Measurements from ENCODE around the gene MKRN2OS.

The MKRN2OS gene

GRCh38 chr3:12522721-12523120 lies 22.6 kb downstream of the MKRN2OS start:
- DNase-seq = no peak
- intact Hi-C loops (cut with DNase I) = no loop called here

- intact Hi-C loops (cut with DNase I) = no loop called here
- no peak for DNase-seq
These were observed 24.3 kb downstream of the MKRN2OS start for GRCh38 chr3:12521010-12521409.

GRCh38 chr3:12518261-12519028 lies 26.9 kb downstream of the MKRN2OS start:
- intact Hi-C loops (cut with DNase I) = no loop called here
- no peak for DNase-seq

- DNase-seq = no peak
- intact Hi-C loops (cut with DNase I) = no loop called here
These were observed 28.4 kb downstream of the MKRN2OS start for GRCh38 chr3:12516873-12517272.

- intact Hi-C loops (cut with DNase I) = no loop called here
- DNase-seq = no peak
These were observed 29.7 kb downstream of the MKRN2OS start for GRCh38 chr3:12515631-12516030.

- no peak for DNase-seq
- intact Hi-C loops (cut with DNase I) = no loop called here
These were observed 31.4 kb downstream of the MKRN2OS start for GRCh38 chr3:12513694-12514446.

- no peak for DNase-seq
- intact Hi-C loops (cut with DNase I) = no loop called here
These were observed 32.7 kb downstream of the MKRN2OS start for GRCh38 chr3:12512534-12513118.

GRCh38 chr3:12509466-12509865 lies 35.8 kb downstream of the MKRN2OS start:
- no peak for DNase-seq
- intact Hi-C loops (cut with DNase I) = no loop called here

- intact Hi-C loops (cut with DNase I) = no loop called here
- peak in 36 of 42 donors; percentile 10 to 79 (median 47) for DNase-seq
These were observed 37.0 kb downstream of the MKRN2OS start for GRCh38 chr3:12508291-12508700.

GRCh38 chr3:12507591-12508281 lies 37.6 kb downstream of the MKRN2OS start:
- intact Hi-C loops (cut with DNase I) = no loop called here
- DNase-seq = no peak

GRCh38 chr3:12506201-12506709 lies 39.0 kb downstream of the MKRN2OS start:
- no peak for DNase-seq
- intact Hi-C loops (cut with DNase I) = no loop called here

- peak in 24 of 42 donors; percentile 22 to 69 (median 42) for DNase-seq
- intact Hi-C loops (cut with DNase I) = no loop called here
These were observed 42.0 kb downstream of the MKRN2OS start for GRCh38 chr3:12503126-12503957.

GRCh38 chr3:12501360-12502020 lies 43.8 kb downstream of the MKRN2OS start:
- intact Hi-C loops (cut with DNase I) = no loop called here
- DNase-seq = no peak

- no peak for DNase-seq
- intact Hi-C loops (cut with DNase I) = no loop called here
These were observed 45.8 kb downstream of the MKRN2OS start for GRCh38 chr3:12499474-12499873.

- DNase-seq = no peak
- intact Hi-C loops (cut with DNase I) = no loop called here
These were observed 48.9 kb downstream of the MKRN2OS start for GRCh38 chr3:12496453-12496761.

- intact Hi-C loops (cut with DNase I) = no loop called here
- no peak for DNase-seq
These were observed 49.4 kb downstream of the MKRN2OS start for GRCh38 chr3:12495749-12496452.

- DNase-seq = no peak
- intact Hi-C loops (cut with DNase I) = no loop called here
These were observed 54.8 kb downstream of the MKRN2OS start for GRCh38 chr3:12490547-12490946.

- DNase-seq = no peak
- intact Hi-C loops (cut with DNase I) = loop anchor here (5.0 kb wide), 2 partner anchors 67 to 172 kb away; partner anchors contain the start of genes MKRN2 and RAF1
These were observed 55.5 kb downstream of the MKRN2OS start for GRCh38 chr3:12489832-12490231.
